H1 (cell line): ENCODE results near the gene AGAP1. TPM values are rescaled to one million over a fixed set of nuclear protein-coding genes. Genes with fewer than 3 reads are reported as not detected.

Experiments
- CTCF ChIA-PET: fragments of 300-600 bp; sonication (Branson Sonifier 250); formaldehyde crosslinking; loops from one replicate; lab custom pipeline; 2021; ENCODE audit not compliant: partially characterized antibody; lab: Charles Lee
- POLR2A ChIA-PET: fragments of 300-600 bp; sonication (Branson Sonifier 250); formaldehyde crosslinking; loops from one replicate; lab custom pipeline; 2021; ENCODE audit warnings: inconsistent platforms; ENCODE audit not compliant: partially characterized antibody; lab: Charles Lee
- DNase-seq, 2 experiments: peaks; one replicate each; pipeline versions ENCODE4 v3.0.0 to v3.0.0-alpha.2; 2010 to 2022; ENCODE audit warnings: low spot score in 2 of 2, low read depth in 1 of 2, mixed read lengths in 1 of 2
- FAIRE-seq: peaks from 2 replicates; lab custom pipeline; 2011; peaks lifted over from hg19 to GRCh38; lab: Jason Lieb, UNC
- H2AFZ ChIP-seq: 2 replicates; pipeline ENCODE4 v1.8.1; 2012; ENCODE audit warnings: low read length, inconsistent platforms
- H2AK5ac ChIP-seq: 2 replicates; pipeline ENCODE4 v1.6.1; 2013; ENCODE audit warnings: low read depth, low read length
- H2BK120ac ChIP-seq: replicated peaks from 2 replicates; pipeline ENCODE3; 2013; ENCODE audit warnings: low read depth, low read length, inconsistent platforms
- H2BK12ac ChIP-seq: 2 replicates; pipeline ENCODE4 v1.6.1; 2013; ENCODE audit warnings: low read depth, low read length
- H2BK15ac ChIP-seq: 2 replicates; pipeline ENCODE4 v1.6.1; 2013; ENCODE audit warnings: low read length
- H2BK20ac ChIP-seq: 2 replicates; pipeline ENCODE4 v1.6.1; 2013; ENCODE audit warnings: low read length
- H2BK5ac ChIP-seq: 2 replicates; pipeline ENCODE4 v1.6.1; 2013; ENCODE audit warnings: low read depth, low read length
- H3K14ac ChIP-seq: 2 replicates; pipeline ENCODE4 v1.6.1; 2013; ENCODE audit warnings: inconsistent platforms; ENCODE audit not compliant: insufficient read length
- H3K18ac ChIP-seq: 2 replicates; pipeline ENCODE4 v1.6.1; 2013; ENCODE audit warnings: low read length; ENCODE audit errors: extremely low read depth
- H3K23ac ChIP-seq: 2 replicates; pipeline ENCODE4 v1.6.1; 2013; ENCODE audit warnings: inconsistent platforms; ENCODE audit not compliant: insufficient read length
- H3K23me2 ChIP-seq: 2 replicates; pipeline ENCODE4 v1.6.1; 2013; ENCODE audit warnings: low read depth, low read length
- H3K27ac ChIP-seq: 2 replicates; pipeline ENCODE4 v1.6.1; 2011; ENCODE audit warnings: low read depth, low read length, inconsistent platforms
- H3K27me3 ChIP-seq, 4 experiments: replicated peaks in 1 of 4; 1 replicate in 1 of 4; 2 replicates in 3 of 4; pipeline versions ENCODE4 v1.6.1 to v1.8.1; 2011 to 2013; ENCODE audit warnings: low read length in 3 of 4, mild to moderate bottlenecking in 3 of 4, inconsistent platforms in 2 of 4, mixed read lengths in 2 of 4, moderate library complexity in 1 of 4; ENCODE audit not compliant: control insufficient read depth in 3 of 4, insufficient read depth in 3 of 4; ENCODE audit errors: extremely low read depth in 1 of 4
- H3K36me3 ChIP-seq, 4 experiments: 2 replicates each; pipeline versions ENCODE4 v1.6.1 to v1.8.1; 2011 to 2013; ENCODE audit warnings: mild to moderate bottlenecking in 4 of 4, low read length in 3 of 4, moderate library complexity in 2 of 4, control low read depth in 1 of 4, inconsistent platforms in 1 of 4; ENCODE audit not compliant: insufficient read depth in 4 of 4, control insufficient read depth in 2 of 4
- H3K4ac ChIP-seq: replicated peaks from 2 replicates; pipeline ENCODE3; 2013; ENCODE audit warnings: low read length, low read depth, mixed read lengths, inconsistent platforms; ENCODE audit not compliant: insufficient read length
- H3K4me1 ChIP-seq, 4 experiments: replicated peaks in 1 of 4; 1 replicate in 1 of 4; 2 replicates in 3 of 4; pipeline versions ENCODE4 v1.6.1 to v1.8.1; 2011 to 2013; ENCODE audit warnings: low read length in 3 of 4, inconsistent platforms in 2 of 4, mixed read lengths in 1 of 4; ENCODE audit not compliant: insufficient read depth in 4 of 4, control insufficient read depth in 3 of 4
- H3K4me2 ChIP-seq, 2 experiments: 2 replicates each; pipeline versions ENCODE4 v1.6.1 to v1.8.1; 2011 to 2013; ENCODE audit warnings: low read depth in 2 of 2, low read length in 2 of 2, control low read depth in 1 of 2, inconsistent platforms in 1 of 2, mild to moderate bottlenecking in 1 of 2; ENCODE audit not compliant: insufficient read depth in 1 of 2
- H3K4me3 ChIP-seq, 4 experiments: fragments of 200-600, 300-600 bp in 1 of 4; sonication (generic), shearing (Covaris generic), sonication (Bioruptor Twin) in 1 of 4; 2 replicates each; pipeline versions ENCODE4 v1.5.1 to v1.8.1; 2011 to 2016; ENCODE audit warnings: low read length in 4 of 4, low read depth in 3 of 4, control low read depth in 2 of 4, inconsistent platforms in 2 of 4, mild to moderate bottlenecking in 2 of 4, mixed read lengths in 1 of 4, moderate library complexity in 1 of 4; ENCODE audit not compliant: insufficient read depth in 2 of 4; ENCODE audit errors: extremely low read depth in 1 of 4
- H3K56ac ChIP-seq: replicated peaks from 2 replicates; pipeline ENCODE3; 2013; ENCODE audit warnings: low read depth, mild to moderate bottlenecking, mixed read lengths, low read length, inconsistent platforms; ENCODE audit not compliant: insufficient read length
- H3K79me1 ChIP-seq: 2 replicates; pipeline ENCODE4 v1.6.1; 2013; ENCODE audit warnings: low read depth, low read length, control low read depth
- H3K79me2 ChIP-seq, 2 experiments: 2 replicates each; pipeline versions ENCODE4 v1.6.1 to v1.8.1; 2012 to 2013; ENCODE audit warnings: low read length in 2 of 2, mild to moderate bottlenecking in 2 of 2, inconsistent platforms in 1 of 2; ENCODE audit not compliant: insufficient read depth in 2 of 2, control insufficient read depth in 1 of 2
- H3K9ac ChIP-seq, 4 experiments: replicated peaks in 1 of 4; 1 replicate in 1 of 4; 2 replicates in 3 of 4; pipeline versions ENCODE4 v1.6.1 to v1.8.1; 2011 to 2013; ENCODE audit warnings: low read depth in 3 of 4, low read length in 3 of 4, control low read depth in 2 of 4, mild to moderate bottlenecking in 2 of 4, moderate library complexity in 2 of 4, inconsistent platforms in 1 of 4; ENCODE audit errors: extremely low read depth in 1 of 4
- H3K9me3 ChIP-seq, 2 experiments: 2 replicates each; pipeline versions ENCODE4 v1.6.1 to v1.8.1; 2012 to 2013; ENCODE audit warnings: mild to moderate bottlenecking in 2 of 2, moderate library complexity in 2 of 2, control low read depth in 1 of 2, inconsistent platforms in 1 of 2, low read depth in 1 of 2, low read length in 1 of 2, mixed read lengths in 1 of 2; ENCODE audit not compliant: insufficient read depth in 2 of 2
- H4K20me1 ChIP-seq, 2 experiments: replicated peaks in 1 of 2; 2 replicates each; pipeline versions ENCODE3 to v1.8.1; 2011 to 2013; ENCODE audit warnings: inconsistent platforms in 2 of 2, low read length in 2 of 2, mild to moderate bottlenecking in 1 of 2; ENCODE audit not compliant: insufficient read depth in 2 of 2, control insufficient read depth in 1 of 2
- H4K5ac ChIP-seq: 2 replicates; pipeline ENCODE4 v1.6.1; 2013; ENCODE audit warnings: low read length, low read depth, mixed read lengths, inconsistent platforms; ENCODE audit not compliant: insufficient read length
- H4K8ac ChIP-seq: 2 replicates; pipeline ENCODE4 v1.8.0; 2013; ENCODE audit warnings: mild to moderate bottlenecking, moderate library complexity, low read length, inconsistent platforms; ENCODE audit not compliant: insufficient read depth; ENCODE audit errors: extremely low read depth
- H4K91ac ChIP-seq: replicated peaks from 2 replicates; pipeline ENCODE3; 2013; ENCODE audit warnings: low read length, mixed read lengths, inconsistent platforms; ENCODE audit not compliant: insufficient read length
- CTBP2 ChIP-seq: IDR thresholded peaks from 2 replicates; pipeline ENCODE4 v1.7.0; 2011; ENCODE audit warnings: borderline replicate concordance, mild to moderate bottlenecking, moderate library complexity, mixed read lengths, low read length; ENCODE audit not compliant: insufficient read depth, insufficient read length
- NRF1 ChIP-seq: IDR thresholded peaks from 2 replicates; pipeline ENCODE4 v1.6.1; 2011; ENCODE audit warnings: mild to moderate bottlenecking, low read depth, low read length, improper control_type of control experiment
- RFX5 ChIP-seq: IDR thresholded peaks from 2 replicates; pipeline ENCODE4 v1.6.1; 2011; ENCODE audit warnings: low read depth, low read length, improper control_type of control experiment, borderline replicate concordance
- WGBS, 2 experiments: shearing (Covaris generic) in 1 of 2; methylation state at CpG; one replicate each; pipeline versions ENCODE4 v1.1.6 to v1.1.7; 2013 to 2015; ENCODE audit warnings: low lambda C conversion rate in 2 of 2, mixed read lengths in 2 of 2, inconsistent platforms in 1 of 2, low coverage in 1 of 2, missing lambda C conversion rate in 1 of 2; ENCODE audit not compliant: insufficient replicate concordance in 2 of 2, insufficient coverage in 1 of 2, insufficient read length in 1 of 2; ENCODE audit errors: extremely low coverage in 1 of 2, missing lambda C conversion rate in 1 of 2; 5-methylcytosine and 5-hydroxymethylcytosine counted together
- polyA plus RNA-seq, 7 experiments: library from polyadenylated mRNA; depleted of rRNA in 3 of 7; stranded (reverse) in 5 of 7; unstranded in 2 of 7; fragments of >200 nt in 5 of 7; fragments of 200-250 nt in 2 of 7; gene quantifications; 1 replicate in 5 of 7; 2 replicates in 1 of 7; 4 replicates in 1 of 7; pipeline versions ENCODE4 v1.2.1 to v1.2.3, GENCODE V29; 2011 to 2013; ENCODE audit warnings: missing spikeins in 2 of 7, mixed read lengths in 2 of 7
- total RNA-seq: library from RNA; stranded (reverse); fragmentation: NEBNext Ultra II Directional; extraction: Animal tissue kit (Norgen Biotek cat#: 25700); gene quantifications from 2 replicates; pipeline ENCODE4 v1.2.1, GENCODE V29; 2021

Gene AGAP1
- total and polyA plus RNA-seq, 2 of the 8 experiments (the other 6 are each of a cell fraction or from before 2014, with no cell fraction given): 18.1 to 39.4 TPM

DNA sequence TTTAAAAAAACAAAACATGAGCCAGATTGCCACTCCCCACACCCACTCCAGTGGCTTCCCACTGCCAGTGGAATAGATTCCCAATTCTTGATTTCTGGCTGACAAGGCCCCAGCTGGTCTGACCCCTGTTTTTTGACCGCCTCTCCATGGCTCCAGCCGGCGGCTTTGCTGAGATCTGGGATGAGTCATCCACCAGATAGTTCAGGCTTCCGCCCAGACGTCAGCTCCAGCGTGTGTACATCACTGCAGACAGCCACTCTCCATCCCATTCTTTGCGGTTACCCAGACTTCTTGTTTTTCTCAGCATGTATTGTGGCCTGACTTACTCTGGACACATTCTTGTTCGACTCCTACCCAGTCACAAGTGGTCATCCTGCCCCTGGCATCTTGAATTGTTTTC is 446.5 kb downstream of the AGAP1 start:
- Histone ChIP-seq H2AFZ (no peak overlapping the region), H3K23ac (no peak overlapping the region), H2BK5ac (no peak overlapping the region), H4K8ac (no peak overlapping the region), H3K14ac (no peak overlapping the region), H3K36me3 (0 out of 8 replicates have a peak, but pooled peaks cover 0 to 3% (median 0%) of the 10 kb centered on the region in 4 experiments), H2BK120ac (no peak overlapping the region), H3K4me1 (no peaks in the 10 kb centered on the region), H3K9ac (no peak overlapping the region), H3K56ac (no peak overlapping the region), H4K91ac (no peak overlapping the region), H3K23me2 (no peaks in the 10 kb centered on the region; the same call in 1 of the 2 replicates), H3K79me2 (no peaks in the 10 kb centered on the region), H3K79me1 (no peaks in the 10 kb centered on the region), H3K27me3 (no peaks in the 10 kb centered on the region; a peak in 1 of 7 replicates), H2BK20ac (no peak overlapping the region), H3K27ac (no peak overlapping the region), H3K4me2 (no peak overlapping the region), H2BK12ac (no peak overlapping the region), H2AK5ac (no peak overlapping the region), H3K9me3 (peaks cover 0 to 5% of the 10 kb centered on the region in 2 experiments; a peak in 1 of 4 replicates), H4K5ac (no peak overlapping the region), H3K4me3 (no peak overlapping the region), H2BK15ac (no peak overlapping the region), H4K20me1 (peaks cover 0 to 2% of the 10 kb centered on the region in 2 experiments), H3K18ac (no peak overlapping the region), H3K4ac (no peak overlapping the region)
- no peak for DNase-seq
- POLR2A ChIA-PET: interaction anchor here (0.6 kb wide), 1 partner anchor 13 kb away, joined by 3 read pairs; no protein-coding TSS in a partner anchor
- 89% methylated on average over 8 of the region's 8 CpGs; no CpG with 5 or more reads in 1 of the 2 experiments for WGBS, 2 experiments
- CTCF ChIA-PET: interaction anchor here (0.7 to 1.2 kb wide), 4 partner anchors 9 to 109 kb away, joined by 3 to 4 read pairs (median 3); no protein-coding TSS in a partner anchor
- no peak for TF ChIP-seq NRF1
- no peak for TF ChIP-seq RFX5
- TF ChIP-seq CTBP2: no peak
- no peak for FAIRE-seq
